Activated effector memory CD4-positive, alpha-beta T cell treated with Interleukin-2 at 50 U/mL for 16 hours (primary cell): ENCODE results near the gene SLC35G3.
"Not testable (repeated sequence)": the region's sequence is repeated elsewhere in the genome, so short reads cannot be mapped to it uniquely, and the experiment has no call there.

ENCODE experiments used
- DNase-seq: peaks from one replicate; pipeline ENCODE4 v3.0.0-alpha.2; 2020

Gene SLC35G3

DNA sequence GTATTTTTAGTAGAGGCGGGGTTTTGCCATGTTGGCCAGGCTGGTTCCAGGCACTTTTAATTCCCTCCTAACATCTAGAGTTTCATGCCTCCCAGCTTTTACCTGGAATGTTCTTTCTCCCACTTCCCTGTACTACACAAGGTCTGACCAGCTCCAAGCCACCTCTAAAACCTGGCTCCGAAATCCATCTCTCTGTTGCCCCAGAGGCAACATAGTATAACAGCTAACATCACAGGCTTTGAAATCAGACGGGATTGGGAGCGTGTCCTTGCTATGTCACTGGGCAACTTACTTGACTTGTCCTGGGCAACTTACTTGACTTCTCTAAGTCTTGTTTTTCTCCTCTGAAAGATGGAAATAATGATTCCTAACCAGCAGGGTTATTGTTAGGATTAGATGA is 31.4 kb downstream of the SLC35G3 start:
- no peak for DNase-seq

- DNase-seq, result no peak
These were observed 32.9 kb downstream of the SLC35G3 start for GRCh38 chr17:35161281-35161761.

GRCh38 chr17:35160354-35161201 is 33.6 kb downstream of the SLC35G3 start:
- DNase-seq, result no peak

GRCh38 chr17:35159940-35160339 is 34.3 kb downstream of the SLC35G3 start:
- no peak for DNase-seq

GRCh38 chr17:35155246-35155645 is 38.9 kb downstream of the SLC35G3 start:
- DNase-seq, result no peak

DNA sequence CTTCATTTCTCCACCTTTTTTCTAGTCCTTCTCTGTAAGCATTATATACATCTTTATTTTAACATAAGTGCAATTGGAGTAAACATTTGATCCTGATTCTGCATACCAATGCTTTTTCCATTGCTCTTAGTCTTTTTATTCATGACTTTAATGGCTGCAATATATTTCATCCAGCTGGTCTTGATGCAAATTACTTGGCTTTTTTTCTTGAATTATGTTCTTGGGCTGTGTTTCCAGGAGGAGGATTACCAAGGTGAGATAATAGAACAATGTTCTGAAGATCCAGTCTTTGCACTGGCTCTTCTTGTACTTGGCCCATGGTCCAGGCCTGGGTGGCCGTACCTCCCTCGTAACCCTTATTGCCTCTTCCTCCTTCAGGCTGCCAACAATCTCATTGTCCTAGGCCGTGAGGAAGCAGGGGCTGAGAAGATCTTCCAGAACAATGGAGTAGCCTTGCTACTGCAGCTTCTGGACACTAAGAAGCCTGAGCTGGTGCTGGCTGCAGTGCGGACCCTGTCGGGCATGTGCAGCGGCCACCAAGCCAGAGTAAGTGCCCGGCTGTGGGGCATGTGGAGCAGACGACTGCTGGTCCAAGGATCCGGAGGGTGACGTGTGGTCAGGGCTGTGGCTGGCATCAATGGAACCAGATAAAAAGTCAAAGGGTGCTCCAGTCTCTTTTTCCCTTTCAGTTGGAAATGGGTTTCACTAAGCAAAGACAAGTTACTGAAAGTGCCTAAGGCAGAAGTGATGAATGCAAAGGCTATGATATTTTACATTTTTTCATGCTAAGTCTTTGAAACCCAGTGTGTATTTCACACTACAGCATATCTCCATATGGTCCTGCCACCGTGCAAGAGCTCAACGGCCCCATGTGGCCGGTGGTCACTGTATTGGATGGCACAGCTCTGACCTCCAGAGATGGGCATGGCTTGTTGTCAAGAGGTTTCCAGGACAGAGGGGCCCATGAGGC is 39.7 kb downstream of the SLC35G3 start:
- DNase-seq, result no peak

GRCh38 chr17:35152421-35153140 is 41.6 kb downstream of the SLC35G3 start:
- no peak for DNase-seq

GRCh38 chr17:35151080-35151479 is 43.1 kb downstream of the SLC35G3 start:
- not testable (repeated sequence) for DNase-seq

GRCh38 chr17:35149941-35150340 is 44.3 kb downstream of the SLC35G3 start:
- no peak for DNase-seq

DNA sequence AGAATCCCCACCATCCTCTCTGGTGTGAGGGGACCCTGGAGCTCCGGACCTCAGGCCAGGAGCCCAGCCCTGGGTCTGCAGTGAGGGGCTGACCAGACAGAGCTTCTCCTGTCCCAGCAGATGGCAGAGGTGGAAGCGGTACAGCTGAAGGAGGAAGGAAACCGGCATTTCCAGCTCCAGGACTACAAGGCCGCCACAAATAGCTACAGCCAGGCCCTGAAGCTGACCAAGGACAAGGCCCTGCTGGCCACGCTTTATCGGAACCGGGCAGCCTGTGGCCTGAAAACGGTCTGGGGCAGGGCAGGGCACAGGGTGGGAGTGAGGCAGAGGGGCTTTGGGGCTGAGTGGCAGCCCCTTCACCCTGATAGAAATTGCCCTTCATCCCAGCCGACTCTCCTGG is 46.0 kb downstream of the SLC35G3 start:
- DNase-seq, result no peak

- no peak for DNase-seq
These were observed 46.8 kb downstream of the SLC35G3 start, which contains the start of gene UNC45B for GRCh38 chr17:35147375-35147905. Gene UNC45B (plus strand): TSS chr17:35147817. CDS start chr17:35148264, 447 bp downstream.

DNA sequence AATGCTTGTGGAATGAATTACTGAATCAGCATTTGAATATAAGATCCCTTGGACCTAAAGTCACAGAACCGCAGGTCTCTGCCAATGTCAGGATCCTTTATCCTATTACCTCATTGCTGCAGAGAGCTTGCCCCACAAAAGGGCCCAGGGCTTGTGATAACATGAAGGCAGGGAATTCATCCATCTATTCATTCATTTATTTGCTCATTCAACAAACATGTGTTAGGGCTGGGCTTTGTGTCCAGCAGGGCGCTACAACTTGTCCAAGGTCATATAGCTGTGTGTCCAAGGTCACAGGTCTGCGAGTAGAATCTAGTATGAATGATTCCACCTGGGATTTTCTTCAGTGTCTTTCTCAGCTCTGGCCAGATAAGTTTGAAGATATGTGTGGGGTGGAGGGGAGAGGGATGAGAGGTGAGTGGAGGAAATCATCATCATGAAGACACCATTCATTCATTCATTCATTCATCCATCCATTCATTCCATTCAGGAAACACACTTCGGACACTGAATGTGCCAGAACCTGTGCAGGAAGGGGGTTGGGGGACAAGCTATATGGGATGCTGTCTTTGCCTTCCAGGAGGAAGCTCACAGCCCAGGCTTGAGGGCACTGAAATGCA is 47.9 kb downstream of the SLC35G3 start:
- DNase-seq, result no peak

GRCh38 chr17:35144840-35145239 is 49.4 kb downstream of the SLC35G3 start:
- no peak for DNase-seq
